ENCODE data around the gene TMEM109. TPM values are rescaled to one million over a fixed set of nuclear protein-coding genes. Genes with fewer than 3 reads are reported as not detected.

The TMEM109 gene
- total RNA-seq, 4 donors from 2014 or later, result 79.6 to 150 (median 88.7) TPM

DNA sequence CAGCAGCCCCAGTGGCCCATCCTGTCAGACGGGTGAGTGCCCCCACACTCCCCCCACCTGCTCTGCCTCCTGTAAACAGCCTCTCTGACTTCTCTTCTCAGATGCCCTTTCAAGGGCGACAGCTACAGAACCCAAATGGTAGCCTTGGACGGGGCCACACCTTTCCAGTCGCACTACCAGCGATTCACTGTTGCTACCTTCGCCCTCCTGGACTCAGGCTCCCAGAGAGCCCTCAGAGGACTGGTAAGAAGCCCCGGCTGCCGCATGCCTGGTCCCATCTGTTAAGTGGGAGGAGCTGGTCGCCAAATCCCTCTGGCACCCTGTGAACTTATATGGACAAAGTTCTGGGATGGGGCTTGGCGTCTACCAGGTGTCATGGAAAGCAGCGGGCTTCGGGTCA is 40.4 kb upstream of the TMEM109 start:
- TF ChIP-seq, protein P1, sequence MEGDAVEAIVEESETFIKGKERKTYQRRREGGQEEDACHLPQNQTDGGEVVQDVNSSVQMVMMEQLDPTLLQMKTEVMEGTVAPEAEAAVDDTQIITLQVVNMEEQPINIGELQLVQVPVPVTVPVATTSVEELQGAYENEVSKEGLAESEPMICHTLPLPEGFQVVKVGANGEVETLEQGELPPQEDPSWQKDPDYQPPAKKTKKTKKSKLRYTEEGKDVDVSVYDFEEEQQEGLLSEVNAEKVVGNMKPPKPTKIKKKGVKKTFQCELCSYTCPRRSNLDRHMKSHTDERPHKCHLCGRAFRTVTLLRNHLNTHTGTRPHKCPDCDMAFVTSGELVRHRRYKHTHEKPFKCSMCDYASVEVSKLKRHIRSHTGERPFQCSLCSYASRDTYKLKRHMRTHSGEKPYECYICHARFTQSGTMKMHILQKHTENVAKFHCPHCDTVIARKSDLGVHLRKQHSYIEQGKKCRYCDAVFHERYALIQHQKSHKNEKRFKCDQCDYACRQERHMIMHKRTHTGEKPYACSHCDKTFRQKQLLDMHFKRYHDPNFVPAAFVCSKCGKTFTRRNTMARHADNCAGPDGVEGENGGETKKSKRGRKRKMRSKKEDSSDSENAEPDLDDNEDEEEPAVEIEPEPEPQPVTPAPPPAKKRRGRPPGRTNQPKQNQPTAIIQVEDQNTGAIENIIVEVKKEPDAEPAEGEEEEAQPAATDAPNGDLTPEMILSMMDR (IDR thresholded peaks at IDR 0.05), result no peak
- DNase-seq (ENCODE audit: low spot score) (no peak), ATAC-seq (ENCODE audit: low FRiP score) (no peak)

DNA sequence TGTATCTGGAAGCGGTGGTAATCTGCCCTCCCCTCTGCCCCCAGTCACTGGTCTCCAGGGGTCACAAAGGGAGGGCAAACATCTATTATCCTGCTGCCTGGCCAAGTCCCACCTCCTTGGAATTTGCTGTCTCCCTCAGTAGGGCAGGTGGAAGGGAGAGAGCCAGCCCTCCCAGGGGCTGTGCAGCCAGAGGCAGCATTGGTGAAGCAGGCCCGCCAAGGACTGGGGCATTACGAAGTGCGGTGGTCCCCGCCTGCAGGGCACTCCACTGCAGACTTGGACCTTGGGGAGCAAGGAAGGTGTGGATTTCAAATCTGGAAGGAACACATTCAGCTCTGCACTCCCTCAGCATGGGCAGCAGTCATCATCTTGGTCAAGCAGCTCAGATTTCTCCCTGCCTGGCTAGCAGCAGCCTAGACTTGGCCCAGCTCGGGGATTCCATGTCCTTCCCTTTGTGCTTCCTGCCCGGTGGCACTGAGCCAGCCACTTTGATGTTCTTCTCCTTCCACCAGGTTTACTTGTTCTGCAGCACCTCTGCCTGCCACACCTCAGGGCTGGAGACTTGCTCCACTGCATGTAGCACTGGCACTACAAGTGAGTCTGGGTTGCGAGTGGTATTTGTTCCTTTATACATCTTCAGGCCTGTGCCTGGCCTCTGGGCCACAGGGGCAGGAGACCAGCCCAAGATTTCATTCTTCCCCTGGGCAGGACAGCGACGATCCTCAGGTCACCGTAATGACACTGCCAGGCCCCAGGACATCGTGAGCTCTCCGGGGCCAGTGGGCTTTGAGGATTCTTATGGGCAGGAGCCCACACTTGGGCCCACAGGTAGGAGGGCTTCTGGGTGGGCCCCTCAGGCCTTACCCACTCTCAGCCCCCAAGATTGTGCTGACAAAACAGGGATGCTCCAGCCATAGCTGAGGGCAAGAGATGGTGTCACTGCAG is 39.3 kb upstream of the TMEM109 start:
- no peak for DNase-seq (ENCODE audit: low spot score)
- no peak for ATAC-seq (ENCODE audit: low FRiP score)

DNA sequence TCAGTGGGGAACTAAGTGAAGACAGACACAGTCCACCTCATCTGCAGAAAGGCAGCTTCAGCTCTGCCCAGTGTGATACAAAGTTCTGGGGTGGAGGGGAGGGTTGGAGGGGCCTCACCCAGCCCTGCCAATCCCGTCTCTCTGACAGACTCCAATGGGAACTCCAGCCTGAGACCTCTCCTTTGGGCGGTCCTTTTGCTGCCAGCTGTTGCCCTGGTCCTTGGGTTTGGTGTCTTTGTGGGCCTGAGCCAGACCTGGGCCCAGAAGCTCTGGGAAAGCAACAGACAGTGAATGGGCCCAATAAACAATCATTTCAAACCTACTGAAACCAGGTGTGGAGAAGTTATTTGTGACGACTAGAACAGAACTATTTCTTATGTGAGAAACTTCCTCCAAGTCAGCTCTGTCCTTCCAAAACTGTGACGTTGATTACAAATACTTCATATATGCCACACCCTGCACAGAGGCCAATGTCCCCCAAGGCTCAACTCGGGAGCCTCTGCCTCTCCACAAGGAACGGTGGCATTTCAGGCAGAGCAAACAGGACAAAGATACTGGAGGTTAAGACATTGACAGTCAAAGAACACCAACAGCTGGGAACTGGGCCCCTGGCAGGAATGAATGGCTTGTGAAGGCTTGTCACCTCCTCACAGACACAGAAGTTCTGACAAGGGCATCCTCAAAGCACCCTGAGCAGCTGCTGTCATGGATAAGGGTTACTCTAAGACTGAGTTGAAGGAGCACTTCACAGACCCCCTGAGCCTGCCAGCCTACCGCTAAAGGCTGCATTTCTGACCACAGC is 38.4 kb upstream of the TMEM109 start:
- no peak for ATAC-seq (ENCODE audit: low FRiP score)
- no peak for DNase-seq (ENCODE audit: low spot score)
- TF ChIP-seq, protein P1 (IDR thresholded peaks at IDR 0.05), result no peak

More for the DNA sequence above, 39.3 kb upstream of the TMEM109 start:
- TF ChIP-seq, protein P1 (IDR thresholded peaks at IDR 0.05), result no peak

DNA sequence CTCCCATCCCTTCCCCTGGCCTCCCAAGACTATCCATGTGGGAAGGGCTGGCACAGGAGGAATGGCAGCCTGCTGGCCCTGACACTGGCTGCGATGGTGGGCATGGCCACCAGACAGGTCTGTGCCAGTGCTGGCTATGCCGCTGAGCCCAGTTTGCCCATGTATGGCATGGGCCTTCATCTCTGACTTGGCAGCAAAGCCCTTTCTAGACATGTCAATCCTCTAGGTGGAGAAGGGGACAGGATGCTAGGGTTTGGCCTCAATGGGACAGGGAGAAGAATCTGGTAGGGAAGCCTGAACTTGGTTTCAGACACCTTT is 37.8 kb upstream of the TMEM109 start:
- DNase-seq (ENCODE audit: low spot score), result no peak
- ATAC-seq (ENCODE audit: low FRiP score), result no peak
- TF ChIP-seq, protein P1 (IDR thresholded peaks at IDR 0.05), result no peak

DNA sequence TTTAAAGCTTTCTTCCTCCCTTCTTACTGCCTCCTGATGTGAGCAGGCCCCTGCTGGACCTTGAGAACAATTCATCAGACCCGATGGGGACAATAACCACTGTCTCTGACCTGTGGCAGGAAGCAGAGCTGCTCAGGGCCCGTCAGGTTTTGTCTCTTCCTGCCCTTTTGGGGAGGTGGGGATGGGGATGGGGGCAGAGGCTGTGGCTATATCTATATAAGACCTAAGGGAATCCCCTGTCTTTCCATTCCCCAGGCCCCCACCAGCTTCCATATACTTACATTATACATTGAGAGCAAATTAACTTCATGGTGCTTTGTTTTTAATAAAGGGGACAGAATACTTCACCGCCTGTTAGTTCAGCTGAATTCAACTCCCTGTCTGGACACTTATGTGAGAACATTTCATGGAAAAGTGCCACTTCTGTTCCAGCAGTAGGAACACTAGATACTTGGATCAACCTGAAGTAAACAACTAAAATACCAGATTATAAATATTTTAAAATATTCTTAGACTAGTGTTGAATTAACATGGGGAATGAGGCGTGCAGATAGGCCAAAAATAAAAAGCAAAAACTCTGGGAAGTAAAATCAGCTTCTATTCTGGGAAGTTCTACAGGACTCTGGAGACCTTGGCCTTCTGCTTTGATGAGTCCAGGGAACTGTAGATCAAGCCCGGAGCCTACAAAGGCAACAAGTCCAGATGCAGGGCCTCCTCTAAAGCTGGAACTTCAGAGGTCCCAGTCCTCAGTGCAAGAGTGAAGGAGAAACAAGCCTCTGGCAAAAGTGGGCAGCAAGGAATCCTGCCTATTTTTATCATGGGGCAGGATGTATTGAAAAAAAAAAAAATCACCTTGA is 35.5 kb upstream of the TMEM109 start:
- TF ChIP-seq, protein P1 (IDR thresholded peaks at IDR 0.05), result no peak
- ATAC-seq (ENCODE audit: low FRiP score), result no peak
- no peak for DNase-seq (ENCODE audit: low spot score)

DNA sequence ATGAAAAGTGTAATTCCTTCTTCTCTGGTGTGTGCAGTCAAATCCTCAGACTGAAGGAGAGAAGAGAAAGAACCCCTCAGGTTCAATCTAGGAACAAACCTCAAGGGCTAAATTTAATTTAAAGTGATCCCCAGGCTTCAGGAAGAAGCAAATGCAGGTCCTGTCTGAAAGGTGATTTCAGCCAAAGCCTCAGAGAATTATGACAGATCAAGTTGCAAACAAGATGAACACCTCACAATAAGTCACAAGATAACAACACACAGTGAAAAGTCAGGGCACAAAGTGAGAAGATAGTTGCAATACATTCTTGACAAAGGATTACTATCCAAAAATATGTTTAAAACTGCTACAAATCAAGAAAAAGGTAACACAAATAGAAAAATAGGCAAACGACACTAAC is 34.9 kb upstream of the TMEM109 start:
- DNase-seq (ENCODE audit: low spot score) (no peak), ATAC-seq (ENCODE audit: low FRiP score) (no peak)
- TF ChIP-seq, protein P1 (IDR thresholded peaks at IDR 0.05), result no peak
